ENCODE measurements around the gene KCTD7. TPM values are rescaled to one million over a fixed set of nuclear protein-coding genes. Genes with fewer than 3 reads are reported as not detected.

Gene KCTD7
- total RNA-seq, 1 experiment from 2014 or later = 17.3 TPM

GRCh38 chr7:66668677-66669076 lies 40.0 kb downstream of the KCTD7 start:
- no peak overlapping the region for H3K4me3 ChIP-seq (ENCODE audit: low read depth, low read length)
- DNase-seq = peak in 1 of 2 experiments; percentile 21
- Mint-ChIP-seq H3K36me3 (ENCODE audit: insufficient read depth, unreplicated experiment) (peaks cover 19% of the 10 kb centered on the region), H3K9me3 (ENCODE audit: unreplicated experiment) (no peaks in the 10 kb centered on the region), H3K4me3 (ENCODE audit: unreplicated experiment) (no peak overlapping the region), H3K4me1 (ENCODE audit: low read depth, unreplicated experiment) (no peaks in the 10 kb centered on the region), H3K27ac (ENCODE audit: unreplicated experiment) (peak overlapping the region; percentile 29), H3K27me3 (ENCODE audit: insufficient read depth, unreplicated experiment) (no peaks in the 10 kb centered on the region)
- H3K4me1 ChIP-seq = no peaks in the 10 kb centered on the region
- no peaks in the 10 kb centered on the region for H3K9me3 ChIP-seq
- POLR2A ChIA-PET = no interaction called here
- intact Hi-C loops (cut with micrococcal nuclease; ENCODE audit: unreplicated experiment) = no loop called here
- CTCF ChIA-PET = no interaction called here
- BruUV-seq (replicated peaks) = no TSS peak
- H3K27me3 ChIP-seq (replicated peaks; ENCODE audit: control insufficient read depth, insufficient read depth, low read length) = no peaks in the 10 kb centered on the region
- H3K36me3 ChIP-seq (ENCODE audit: control insufficient read depth, insufficient read depth, low read length) = peaks cover 2% of the 10 kb centered on the region
- no peak for TF ChIP-seq CTCF (IDR thresholded peaks at IDR 0.05; ENCODE audit: insufficient read depth in 1 of 2, low read depth in 1 of 2, low read length in 1 of 2, severe bottlenecking in 1 of 2, unreplicated experiment in 1 of 2)

- Mint-ChIP-seq H3K36me3 (ENCODE audit: insufficient read depth, unreplicated experiment) (peaks cover 23% of the 10 kb centered on the region), H3K4me3 (ENCODE audit: unreplicated experiment) (no peak overlapping the region), H3K27me3 (ENCODE audit: insufficient read depth, unreplicated experiment) (no peaks in the 10 kb centered on the region), H3K27ac (ENCODE audit: unreplicated experiment) (no peak overlapping the region), H3K9me3 (ENCODE audit: unreplicated experiment) (no peaks in the 10 kb centered on the region), H3K4me1 (ENCODE audit: low read depth, unreplicated experiment) (no peaks in the 10 kb centered on the region)
- H3K36me3 ChIP-seq (ENCODE audit: control insufficient read depth, insufficient read depth, low read length) = peaks cover 2% of the 10 kb centered on the region
- no peaks in the 10 kb centered on the region for H3K27me3 ChIP-seq (replicated peaks; ENCODE audit: control insufficient read depth, insufficient read depth, low read length)
- POLR2A ChIA-PET = no interaction called here
- H3K4me1 ChIP-seq = no peaks in the 10 kb centered on the region
- CTCF ChIA-PET = no interaction called here
- H3K9me3 ChIP-seq = no peaks in the 10 kb centered on the region
- no peak for TF ChIP-seq CTCF (IDR thresholded peaks at IDR 0.05; ENCODE audit: insufficient read depth in 1 of 2, low read depth in 1 of 2, low read length in 1 of 2, severe bottlenecking in 1 of 2, unreplicated experiment in 1 of 2)
- no TSS peak for BruUV-seq (replicated peaks)
- peak in 1 of 2 experiments; percentile 21 for DNase-seq
- H3K4me3 ChIP-seq (ENCODE audit: low read depth, low read length) = no peak overlapping the region
- intact Hi-C loops (cut with micrococcal nuclease; ENCODE audit: unreplicated experiment) = no loop called here
Observed at GRCh38 chr7:66669088-66669487, 40.4 kb downstream of the KCTD7 start.

DNA sequence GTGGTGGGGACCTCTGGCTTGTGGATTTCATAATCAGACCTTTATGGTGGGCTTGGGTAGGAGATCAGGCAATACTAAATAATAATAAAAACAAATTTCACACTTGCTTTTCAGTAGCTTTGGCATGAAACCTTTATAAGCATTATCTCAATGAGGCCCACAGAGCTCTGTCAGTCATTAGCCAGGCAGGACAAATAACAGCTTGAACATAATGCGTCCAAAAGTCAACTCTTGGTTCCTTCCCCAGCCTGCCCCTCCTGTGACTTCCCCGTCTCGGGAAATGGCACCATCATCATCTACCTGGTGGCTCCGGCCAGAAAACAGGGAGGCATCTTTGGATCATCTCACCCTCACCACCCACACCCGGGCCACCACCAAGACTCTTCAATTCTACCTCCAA lies 40.8 kb downstream of the KCTD7 start:
- intact Hi-C loops (cut with micrococcal nuclease; ENCODE audit: unreplicated experiment) = no loop called here
- POLR2A ChIA-PET = interaction anchor here (0.6 kb wide), 1 partner anchor 15 kb away, joined by 3 read pairs; no protein-coding TSS in a partner anchor
- peaks cover 2% of the 10 kb centered on the region for H3K36me3 ChIP-seq (ENCODE audit: control insufficient read depth, insufficient read depth, low read length)
- no TSS peak for BruUV-seq (replicated peaks)
- Mint-ChIP-seq H3K9me3 (ENCODE audit: unreplicated experiment) (no peaks in the 10 kb centered on the region), H3K27ac (ENCODE audit: unreplicated experiment) (no peak overlapping the region), H3K27me3 (ENCODE audit: insufficient read depth, unreplicated experiment) (no peaks in the 10 kb centered on the region), H3K4me1 (ENCODE audit: low read depth, unreplicated experiment) (no peaks in the 10 kb centered on the region), H3K36me3 (ENCODE audit: insufficient read depth, unreplicated experiment) (peaks cover 25% of the 10 kb centered on the region), H3K4me3 (ENCODE audit: unreplicated experiment) (no peak overlapping the region)
- H3K4me3 ChIP-seq (ENCODE audit: low read depth, low read length) = no peak overlapping the region
- no peaks in the 10 kb centered on the region for H3K4me1 ChIP-seq
- DNase-seq = peak in 1 of 2 experiments; percentile 17
- CTCF ChIA-PET = no interaction called here
- TF ChIP-seq CTCF (IDR thresholded peaks at IDR 0.05; ENCODE audit: insufficient read depth in 1 of 2, low read depth in 1 of 2, low read length in 1 of 2, severe bottlenecking in 1 of 2, unreplicated experiment in 1 of 2) = no peak
- no peaks in the 10 kb centered on the region for H3K27me3 ChIP-seq (replicated peaks; ENCODE audit: control insufficient read depth, insufficient read depth, low read length)
- H3K9me3 ChIP-seq = no peaks in the 10 kb centered on the region

All from Caco-2 (cell line).